ENCODE data around the gene CFAP299.

Gene CFAP299

DNA sequence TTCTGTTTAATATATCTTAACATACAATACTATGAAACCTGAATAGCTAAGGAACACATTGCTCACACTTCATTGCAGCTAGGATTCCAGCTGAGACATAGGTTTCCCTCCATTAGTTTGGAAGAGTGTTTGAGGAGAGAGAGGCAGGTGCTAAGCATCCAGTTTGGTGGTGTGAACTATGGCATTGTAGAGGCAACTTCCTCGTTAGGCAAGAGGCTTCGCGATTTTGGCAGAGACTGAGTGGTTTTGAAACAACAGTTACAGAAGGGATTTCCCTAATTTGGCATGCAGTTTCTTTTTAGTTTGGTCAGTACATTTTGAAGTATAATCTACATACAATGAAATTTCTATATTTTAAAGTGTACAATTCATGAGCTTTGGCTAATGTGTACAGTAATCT lies 577.9 kb downstream of the CFAP299 start:
- Histone ChIP-seq H3K27me3 (ENCODE audit: control insufficient read depth, low read length) (no peaks in the 10 kb centered on the region), H3K36me3 (ENCODE audit: control insufficient read depth, low read length) (no peaks in the 10 kb centered on the region), H3K9me3 (ENCODE audit: control insufficient read depth, insufficient read depth, low read length) (no peaks in the 10 kb centered on the region; the same call in 1 of the 2 replicates), H3K4me1 (ENCODE audit: control insufficient read depth, low read length) (peaks cover 5% of the 10 kb centered on the region), H3F3A (ENCODE audit: control insufficient read depth, insufficient read depth) (no peaks in the 10 kb centered on the region), H3K9me2 (replicated peaks; ENCODE audit: control insufficient read depth, low read length) (no peaks in the 10 kb centered on the region), H3K27ac (ENCODE audit: low read depth, low read length) (no peak overlapping the region), H3K4me2 (ENCODE audit: low read length) (no peak overlapping the region), H4K20me1 (ENCODE audit: control insufficient read depth, insufficient read depth, low read depth, low read length) (no peaks in the 10 kb centered on the region), H3K79me2 (ENCODE audit: control insufficient read depth, low read length) (no peaks in the 10 kb centered on the region), H3K4me3 (ENCODE audit: low read length) (no peak overlapping the region)
- TF ChIP-seq, protein P1, sequence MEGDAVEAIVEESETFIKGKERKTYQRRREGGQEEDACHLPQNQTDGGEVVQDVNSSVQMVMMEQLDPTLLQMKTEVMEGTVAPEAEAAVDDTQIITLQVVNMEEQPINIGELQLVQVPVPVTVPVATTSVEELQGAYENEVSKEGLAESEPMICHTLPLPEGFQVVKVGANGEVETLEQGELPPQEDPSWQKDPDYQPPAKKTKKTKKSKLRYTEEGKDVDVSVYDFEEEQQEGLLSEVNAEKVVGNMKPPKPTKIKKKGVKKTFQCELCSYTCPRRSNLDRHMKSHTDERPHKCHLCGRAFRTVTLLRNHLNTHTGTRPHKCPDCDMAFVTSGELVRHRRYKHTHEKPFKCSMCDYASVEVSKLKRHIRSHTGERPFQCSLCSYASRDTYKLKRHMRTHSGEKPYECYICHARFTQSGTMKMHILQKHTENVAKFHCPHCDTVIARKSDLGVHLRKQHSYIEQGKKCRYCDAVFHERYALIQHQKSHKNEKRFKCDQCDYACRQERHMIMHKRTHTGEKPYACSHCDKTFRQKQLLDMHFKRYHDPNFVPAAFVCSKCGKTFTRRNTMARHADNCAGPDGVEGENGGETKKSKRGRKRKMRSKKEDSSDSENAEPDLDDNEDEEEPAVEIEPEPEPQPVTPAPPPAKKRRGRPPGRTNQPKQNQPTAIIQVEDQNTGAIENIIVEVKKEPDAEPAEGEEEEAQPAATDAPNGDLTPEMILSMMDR (IDR thresholded peaks at IDR 0.05; ENCODE audit: low read depth, low read length, poor library complexity, severe bottlenecking), result no peak
- TF ChIP-seq EZH2phosphoT487 (IDR thresholded peaks at IDR 0.05; ENCODE audit: borderline replicate concordance, low read length), result no peak

DNA sequence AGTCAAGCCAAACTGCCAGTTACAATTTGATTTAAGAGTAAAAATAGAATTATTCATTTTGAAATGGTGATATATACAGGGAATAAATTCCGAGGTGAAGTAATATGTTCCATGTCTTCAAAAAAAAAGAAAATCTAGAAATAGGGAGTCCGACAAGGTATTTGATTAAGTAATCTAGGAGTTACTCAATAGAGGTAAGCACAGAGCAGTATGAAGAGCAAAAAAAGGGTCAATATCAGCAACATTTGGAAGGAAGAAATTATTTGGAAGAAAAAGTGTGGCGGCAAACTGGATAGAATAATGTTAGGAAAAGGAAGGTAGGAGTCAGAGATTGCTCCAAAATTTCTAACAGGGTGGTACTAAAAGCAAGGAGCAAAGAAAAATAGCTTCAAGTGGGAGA lies 581.2 kb downstream of the CFAP299 start:
- Histone ChIP-seq H3K9me3 (ENCODE audit: control insufficient read depth, insufficient read depth, low read length) (no peaks in the 10 kb centered on the region), H3F3A (ENCODE audit: control insufficient read depth, insufficient read depth) (no peaks in the 10 kb centered on the region), H3K4me2 (ENCODE audit: low read length) (no peak overlapping the region), H3K4me3 (ENCODE audit: low read length) (no peak overlapping the region), H3K9me2 (replicated peaks; ENCODE audit: control insufficient read depth, low read length) (no peaks in the 10 kb centered on the region), H3K27ac (ENCODE audit: low read depth, low read length) (no peak overlapping the region), H3K79me2 (ENCODE audit: control insufficient read depth, low read length) (no peaks in the 10 kb centered on the region), H3K36me3 (ENCODE audit: control insufficient read depth, low read length) (no peaks in the 10 kb centered on the region), H3K27me3 (ENCODE audit: control insufficient read depth, low read length) (no peaks in the 10 kb centered on the region), H4K20me1 (ENCODE audit: control insufficient read depth, insufficient read depth, low read depth, low read length) (no peaks in the 10 kb centered on the region), H3K4me1 (ENCODE audit: control insufficient read depth, low read length) (peaks cover 5% of the 10 kb centered on the region)
- no peak for TF ChIP-seq EZH2phosphoT487 (IDR thresholded peaks at IDR 0.05; ENCODE audit: borderline replicate concordance, low read length)
- TF ChIP-seq, protein P1 (IDR thresholded peaks at IDR 0.05; ENCODE audit: low read depth, low read length, poor library complexity, severe bottlenecking), result no peak

DNA sequence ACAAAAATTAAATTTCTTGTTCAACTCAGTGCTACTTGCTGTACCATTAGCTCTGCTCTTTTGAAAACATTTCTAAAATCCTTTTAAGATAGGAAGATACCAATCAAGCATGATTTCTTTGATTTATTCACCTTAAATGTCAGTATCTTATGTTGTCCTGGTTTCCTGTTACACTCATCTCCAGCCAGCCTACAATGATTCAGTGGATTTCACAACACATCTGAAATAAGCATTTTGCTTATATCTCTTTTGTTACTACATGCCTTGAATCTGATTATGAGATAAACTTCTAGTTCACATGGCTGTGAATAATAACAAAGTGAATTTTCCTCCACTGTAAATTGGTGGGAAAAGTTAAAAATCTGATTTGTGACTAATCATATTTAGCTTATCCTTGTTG lies 582.5 kb downstream of the CFAP299 start:
- TF ChIP-seq, protein P1 (IDR thresholded peaks at IDR 0.05; ENCODE audit: low read depth, low read length, poor library complexity, severe bottlenecking), result no peak
- no peak for TF ChIP-seq EZH2phosphoT487 (IDR thresholded peaks at IDR 0.05; ENCODE audit: borderline replicate concordance, low read length)
- H3K27ac ChIP-seq (ENCODE audit: low read depth, low read length), result no peak overlapping the region
- H3K4me1 ChIP-seq (ENCODE audit: control insufficient read depth, low read length), result peaks cover 5% of the 10 kb centered on the region
- no peaks in the 10 kb centered on the region for H3K27me3 ChIP-seq (ENCODE audit: control insufficient read depth, low read length)
- no peak overlapping the region for H3K4me2 ChIP-seq (ENCODE audit: low read length)
- no peaks in the 10 kb centered on the region for H3K9me2 ChIP-seq (replicated peaks; ENCODE audit: control insufficient read depth, low read length)
- H3K9me3 ChIP-seq (ENCODE audit: control insufficient read depth, insufficient read depth, low read length), result no peaks in the 10 kb centered on the region
- no peaks in the 10 kb centered on the region for H3K36me3 ChIP-seq (ENCODE audit: control insufficient read depth, low read length)
- H4K20me1 ChIP-seq (ENCODE audit: control insufficient read depth, insufficient read depth, low read depth, low read length), result no peaks in the 10 kb centered on the region
- H3K79me2 ChIP-seq (ENCODE audit: control insufficient read depth, low read length), result no peaks in the 10 kb centered on the region
- no peaks in the 10 kb centered on the region for H3F3A ChIP-seq (ENCODE audit: control insufficient read depth, insufficient read depth)
- H3K4me3 ChIP-seq (ENCODE audit: low read length), result no peak overlapping the region

DNA sequence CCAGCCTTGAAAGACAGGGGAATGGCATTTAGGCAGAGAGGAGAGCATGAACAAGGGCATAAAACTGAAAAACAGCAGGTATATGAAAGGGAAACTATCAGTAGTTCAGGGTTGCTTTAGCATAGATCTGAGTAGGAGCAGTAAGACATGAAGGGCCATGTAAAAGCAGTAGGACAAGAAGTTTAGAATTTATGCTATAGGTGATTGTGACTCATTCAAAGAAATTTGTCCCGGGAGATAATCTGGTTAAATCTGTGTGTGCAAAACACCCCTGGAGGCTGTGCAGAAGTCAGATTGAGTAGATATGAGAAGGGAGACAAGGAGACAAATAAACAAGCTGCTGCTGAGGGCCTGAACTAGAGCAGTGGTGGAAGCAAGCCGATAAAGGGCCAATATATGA lies 585.9 kb downstream of the CFAP299 start:
- H3K79me2 ChIP-seq (ENCODE audit: control insufficient read depth, low read length), result no peaks in the 10 kb centered on the region
- TF ChIP-seq, protein P1 (IDR thresholded peaks at IDR 0.05; ENCODE audit: low read depth, low read length, poor library complexity, severe bottlenecking), result no peak
- TF ChIP-seq EZH2phosphoT487 (IDR thresholded peaks at IDR 0.05; ENCODE audit: borderline replicate concordance, low read length), result no peak
- H4K20me1 ChIP-seq (ENCODE audit: control insufficient read depth, insufficient read depth, low read depth, low read length), result no peaks in the 10 kb centered on the region
- no peaks in the 10 kb centered on the region for H3K36me3 ChIP-seq (ENCODE audit: control insufficient read depth, low read length)
- no peaks in the 10 kb centered on the region for H3K9me2 ChIP-seq (replicated peaks; ENCODE audit: control insufficient read depth, low read length)
- H3K4me3 ChIP-seq (ENCODE audit: low read length), result no peak overlapping the region
- H3F3A ChIP-seq (ENCODE audit: control insufficient read depth, insufficient read depth), result peaks cover 7% of the 10 kb centered on the region
- H3K27ac ChIP-seq (ENCODE audit: low read depth, low read length), result no peak overlapping the region
- H3K27me3 ChIP-seq (ENCODE audit: control insufficient read depth, low read length), result no peaks in the 10 kb centered on the region
- H3K4me2 ChIP-seq (ENCODE audit: low read length), result no peak overlapping the region
- peaks cover 18% of the 10 kb centered on the region for H3K4me1 ChIP-seq (ENCODE audit: control insufficient read depth, low read length)
- no peaks in the 10 kb centered on the region for H3K9me3 ChIP-seq (ENCODE audit: control insufficient read depth, insufficient read depth, low read length)

Measured in DOHH2 (cell line).